Astrocyte of the cerebellum (primary cell): ENCODE results near the gene SEC22C.

Source experiments
- DNase-seq: peaks from one replicate; pipeline ENCODE4 v3.0.0-alpha.2; 2011; ENCODE audit warnings: low read depth
- H3K4me3 ChIP-seq: 2 replicates; pipeline ENCODE4 v1.5.1; 2011; ENCODE audit warnings: mild to moderate bottlenecking, low read depth, low read length, moderate library complexity
- in situ Hi-C: cut with HindIII; loops from 2 replicates; pipeline ENCODE4 v1.10.0; 2017; ENCODE audit warnings: low sequenced_read_pairs
- TF ChIP-seq, protein P1 (sequence below): IDR thresholded peaks from 2 replicates; pipeline ENCODE4 v1.5.1; 2012; ENCODE audit warnings: low read length, low read depth, moderate library complexity, mild to moderate bottlenecking; ENCODE audit errors: missing control alignments

Gene SEC22C

GRCh38 chr3:42595682-42596081 is 13.9 kb upstream of the SEC22C start:
- H3K4me3 ChIP-seq, result no peak overlapping the region
- no peak for DNase-seq
- in situ Hi-C loops, result no loop called here
- TF ChIP-seq, protein P1, sequence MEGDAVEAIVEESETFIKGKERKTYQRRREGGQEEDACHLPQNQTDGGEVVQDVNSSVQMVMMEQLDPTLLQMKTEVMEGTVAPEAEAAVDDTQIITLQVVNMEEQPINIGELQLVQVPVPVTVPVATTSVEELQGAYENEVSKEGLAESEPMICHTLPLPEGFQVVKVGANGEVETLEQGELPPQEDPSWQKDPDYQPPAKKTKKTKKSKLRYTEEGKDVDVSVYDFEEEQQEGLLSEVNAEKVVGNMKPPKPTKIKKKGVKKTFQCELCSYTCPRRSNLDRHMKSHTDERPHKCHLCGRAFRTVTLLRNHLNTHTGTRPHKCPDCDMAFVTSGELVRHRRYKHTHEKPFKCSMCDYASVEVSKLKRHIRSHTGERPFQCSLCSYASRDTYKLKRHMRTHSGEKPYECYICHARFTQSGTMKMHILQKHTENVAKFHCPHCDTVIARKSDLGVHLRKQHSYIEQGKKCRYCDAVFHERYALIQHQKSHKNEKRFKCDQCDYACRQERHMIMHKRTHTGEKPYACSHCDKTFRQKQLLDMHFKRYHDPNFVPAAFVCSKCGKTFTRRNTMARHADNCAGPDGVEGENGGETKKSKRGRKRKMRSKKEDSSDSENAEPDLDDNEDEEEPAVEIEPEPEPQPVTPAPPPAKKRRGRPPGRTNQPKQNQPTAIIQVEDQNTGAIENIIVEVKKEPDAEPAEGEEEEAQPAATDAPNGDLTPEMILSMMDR, result no peak

- TF ChIP-seq, protein P1, result no peak
- in situ Hi-C loops, result no loop called here
- no peak overlapping the region for H3K4me3 ChIP-seq
- DNase-seq, result no peak
These were observed 11.9 kb upstream of the SEC22C start for GRCh38 chr3:42593635-42594034.

DNA sequence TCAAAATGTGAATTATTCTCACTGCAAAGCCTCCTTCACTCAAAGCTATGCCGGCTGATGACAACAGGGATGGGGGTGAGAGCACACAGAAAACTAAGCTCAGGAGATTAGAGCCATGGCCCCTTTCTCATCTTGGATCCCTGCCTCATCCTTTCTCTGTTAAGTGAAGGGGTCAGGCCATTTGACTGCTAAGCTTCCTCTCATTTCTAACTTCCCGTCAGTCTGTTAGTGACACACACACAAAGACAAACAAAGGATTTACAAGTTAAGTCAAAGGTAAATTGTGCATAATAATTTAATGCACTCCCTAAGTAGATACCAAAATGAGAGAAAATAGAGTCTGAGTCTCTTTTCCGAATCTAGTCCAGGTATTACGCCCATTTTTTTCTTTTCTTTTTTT is 10.0 kb upstream of the SEC22C start:
- peak overlapping the region; percentile 66 for H3K4me3 ChIP-seq
- TF ChIP-seq, protein P1, result no peak
- DNase-seq, result no peak
- in situ Hi-C loops, result no loop called here

GRCh38 chr3:42590989-42591756 is 9.4 kb upstream of the SEC22C start:
- in situ Hi-C loops, result no loop called here
- TF ChIP-seq, protein P1, result no peak
- no peak for DNase-seq

DNA sequence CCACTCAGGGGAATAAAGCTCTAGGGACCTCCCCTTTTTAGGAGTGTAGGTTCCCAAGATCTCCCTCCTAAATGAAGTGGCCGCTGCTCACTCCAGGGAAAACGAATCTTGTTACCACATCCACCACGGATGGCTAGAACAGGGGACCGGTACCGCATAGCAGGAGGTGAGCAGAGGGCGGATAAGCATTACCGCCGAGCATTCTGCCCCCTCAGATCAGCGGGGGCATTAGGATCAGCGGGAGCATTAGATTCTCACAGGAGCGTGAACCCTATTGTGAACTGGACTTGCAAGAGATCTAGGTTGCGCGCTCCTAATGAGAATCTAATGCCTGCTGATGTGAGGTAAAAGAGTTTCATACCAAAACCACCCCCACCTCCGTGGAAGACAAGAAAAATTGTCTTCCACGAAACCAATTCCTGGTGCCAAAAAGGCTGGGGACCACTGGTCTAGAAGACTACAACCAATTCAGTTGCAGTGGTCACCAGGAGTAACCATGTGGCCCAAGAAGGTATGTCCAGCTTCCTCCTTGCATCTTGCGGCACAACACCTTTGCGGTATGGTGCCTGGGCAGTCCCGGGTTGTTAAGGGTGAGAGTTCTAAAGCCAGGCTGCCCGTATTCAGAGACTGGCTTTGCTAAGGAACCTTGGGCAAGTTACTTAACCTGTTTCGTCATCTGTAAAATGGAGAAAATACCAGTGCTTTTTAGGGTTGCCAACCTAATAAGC is 7.8 kb upstream of the SEC22C start:
- H3K4me3 ChIP-seq, result no peak overlapping the region

More at GRCh38 chr3:42590989-42591756, 9.4 kb upstream of the SEC22C start:
- H3K4me3 ChIP-seq, result peak overlapping the region; percentile 66

DNA sequence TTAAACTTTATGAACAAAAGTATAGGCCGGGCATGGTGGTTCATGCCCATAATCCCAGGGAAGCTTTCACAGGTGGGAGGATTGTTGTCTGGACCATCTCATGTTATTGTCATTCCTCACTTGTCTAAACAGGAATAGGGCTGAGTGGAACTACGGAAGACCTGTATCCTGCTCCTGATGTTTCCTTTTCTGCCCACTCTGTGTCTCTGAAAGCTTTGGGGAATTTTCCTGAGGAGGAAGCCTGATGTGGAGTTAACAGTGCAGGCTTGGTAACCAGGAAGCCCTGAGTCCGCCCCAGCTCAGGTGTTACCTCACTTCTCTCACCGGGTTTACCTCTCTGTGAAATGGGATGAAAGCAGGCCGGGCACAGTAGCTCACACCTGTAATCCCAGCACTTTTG is 6.9 kb upstream of the SEC22C start:
- TF ChIP-seq, protein P1, result no peak
- DNase-seq, result no peak
- no peak overlapping the region for H3K4me3 ChIP-seq
- in situ Hi-C loops, result no loop called here

More for the DNA sequence above, 7.8 kb upstream of the SEC22C start:
- DNase-seq, result no peak
- TF ChIP-seq, protein P1, result no peak
- in situ Hi-C loops, result no loop called here
